Small intestine (tissue), 7 donors: ENCODE data around the gene RASAL2. TPM values are rescaled to one million over a fixed set of nuclear protein-coding genes. Genes with fewer than 3 reads are reported as not detected.
"Not testable (repeated sequence)": the region's sequence is repeated elsewhere in the genome, so short reads cannot be mapped to it uniquely, and the experiment has no call there.

Experiments
- DNase-seq, 2 donors: peaks; one replicate each; pipeline versions ENCODE4 v3.0.0 to v3.0.0-alpha.2; 2013
- FAIRE-seq: peaks from 2 replicates; lab custom pipeline; 2012; peaks lifted over from hg19 to GRCh38; lab: Jason Lieb, UNC
- H3K27ac ChIP-seq, 3 donors: one replicate each; pipeline ENCODE4 v1.5.1; 2013; ENCODE audit warnings: low read length in 2 of 3, mild to moderate bottlenecking in 2 of 3, control low read depth in 1 of 3, inconsistent platforms in 1 of 3, low read depth in 1 of 3, moderate library complexity in 1 of 3
- H3K27me3 ChIP-seq, 3 donors: one replicate each; pipeline ENCODE4 v1.6.1; 2013; ENCODE audit warnings: low read length in 3 of 3, inconsistent platforms in 1 of 3; ENCODE audit not compliant: control insufficient read depth in 3 of 3, insufficient read depth in 3 of 3
- H3K36me3 ChIP-seq, 3 donors: one replicate each; pipeline ENCODE4 v1.6.1; 2013; ENCODE audit warnings: low read length in 3 of 3, inconsistent platforms in 1 of 3, low read depth in 1 of 3, mild to moderate bottlenecking in 1 of 3, moderate library complexity in 1 of 3; ENCODE audit not compliant: control insufficient read depth in 3 of 3, insufficient read depth in 2 of 3
- H3K4me1 ChIP-seq, 3 donors: one replicate each; pipeline ENCODE4 v1.6.1; 2013; ENCODE audit warnings: low read length in 2 of 3, inconsistent platforms in 1 of 3, low read depth in 1 of 3, mild to moderate bottlenecking in 1 of 3, moderate library complexity in 1 of 3; ENCODE audit not compliant: control insufficient read depth in 3 of 3, insufficient read depth in 2 of 3
- H3K4me3 ChIP-seq, 3 donors: one replicate each; pipeline ENCODE4 v1.5.1; 2013; ENCODE audit warnings: low read length in 3 of 3, control low read depth in 1 of 3, inconsistent platforms in 1 of 3, low read depth in 1 of 3, mild to moderate bottlenecking in 1 of 3, moderate library complexity in 1 of 3
- H3K9me3 ChIP-seq, 2 donors: one replicate each; pipeline ENCODE4 v1.6.1; 2013; ENCODE audit warnings: low read depth in 1 of 2, low read length in 1 of 2; ENCODE audit not compliant: control insufficient read depth in 2 of 2, insufficient read depth in 1 of 2
- WGBS, 3 donors: extraction: QIAGEN DNeasy Blood & Tissue Kit; methylation state at CpG; one replicate each; pipeline ENCODE4 v1.1.7; 2013; 5-methylcytosine and 5-hydroxymethylcytosine counted together
- polyA plus RNA-seq, 4 donors: library from polyadenylated mRNA; stranded (reverse) in 3 of 4; unstranded in 1 of 4; fragments of 200-250 nt in 3 of 4; fragments of 120-200 nt in 1 of 4; gene quantifications; one replicate each; pipeline versions ENCODE4 v1.2.1 to v1.2.3, GENCODE V29; 2013
- donor health status: healthy with polysubstance abuse.
- donor health status: control.
- donor health status: control.
- donor health status: Bipolar disorder and iron deficiency.
- donor health status: healthy.

Gene RASAL2
- polyA plus RNA-seq, 4 donors = 1.8 to 23.5 (median 3.3) TPM

DNA sequence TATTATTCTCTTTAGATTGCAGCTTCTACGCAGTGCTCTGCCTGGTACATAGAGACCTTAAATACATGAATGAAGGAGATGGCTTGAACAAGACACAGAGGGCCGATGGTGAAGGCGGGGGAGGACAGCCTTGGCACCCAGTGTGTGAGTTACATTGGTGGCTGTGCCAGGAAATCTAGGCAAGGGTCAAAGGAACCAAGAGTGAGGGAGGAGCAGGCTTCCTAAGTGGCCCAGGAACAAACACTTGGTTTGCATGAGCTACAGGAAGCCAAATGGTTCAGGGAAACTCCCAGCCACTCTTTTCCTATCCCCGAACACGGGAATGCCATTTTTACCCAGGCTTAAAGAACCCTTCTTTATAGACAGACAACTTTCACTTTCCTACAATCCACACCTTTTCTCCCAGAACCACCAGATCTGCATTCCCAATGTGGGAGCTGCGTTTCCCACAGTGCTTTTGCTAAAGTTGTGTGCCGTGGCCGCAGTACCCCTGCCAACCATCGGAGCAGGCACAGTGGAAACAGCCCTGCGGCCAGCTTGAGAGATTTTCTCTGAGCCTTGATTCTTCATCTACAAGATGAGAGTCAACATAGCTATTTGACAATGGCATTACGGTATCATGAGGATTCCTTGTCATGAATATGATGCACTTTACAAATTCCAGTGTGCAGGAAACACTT is 406.3 kb downstream of the RASAL2 start:
- DNase-seq (peak in 1 of 2 donors; percentile 45), FAIRE-seq (no peak)
- WGBS, 3 donors = 71 to 81% (median 77%) methylated on average over 11 of the region's 11 CpGs
- Histone ChIP-seq H3K9me3 (no peaks in the 10 kb centered on the region), H3K27ac (no peak overlapping the region), H3K27me3 (peaks cover 0 to 3% (median 0%) of the 10 kb centered on the region in 3 donors), H3K4me3 (no peak overlapping the region), H3K4me1 (peaks cover 0 to 2% (median 0%) of the 10 kb centered on the region in 3 donors), H3K36me3 (no peaks in the 10 kb centered on the region)

GRCh38 chr1:178500936-178501554 is 407.1 kb downstream of the RASAL2 start:
- peaks cover 0 to 3% (median 2%) of the 10 kb centered on the region in 3 donors for H3K4me1 ChIP-seq
- DNase-seq (no peak), FAIRE-seq (no peak)
- no peak overlapping the region for H3K4me3 ChIP-seq
- H3K27me3 ChIP-seq = peaks cover 0 to 3% (median 0%) of the 10 kb centered on the region in 3 donors
- no peak overlapping the region for H3K27ac ChIP-seq
- H3K9me3 ChIP-seq = no peaks in the 10 kb centered on the region
- H3K36me3 ChIP-seq = no peaks in the 10 kb centered on the region
- 90 to 92% (median 91%) methylated on average over 10 of the region's 10 CpGs for WGBS, 3 donors

GRCh38 chr1:178501705-178502329 is 407.9 kb downstream of the RASAL2 start:
- H3K4me1 ChIP-seq = peaks cover 0 to 8% (median 2%) of the 10 kb centered on the region in 3 donors
- WGBS, 3 donors = 17 to 28% (median 26%) methylated on average over 5 of the region's 5 CpGs
- H3K4me3 ChIP-seq = no peak overlapping the region
- H3K27ac ChIP-seq = no peak overlapping the region
- FAIRE-seq (no peak), DNase-seq (peak; percentile 76 to 84)
- H3K9me3 ChIP-seq = no peaks in the 10 kb centered on the region
- H3K27me3 ChIP-seq = peaks cover 0 to 3% (median 0%) of the 10 kb centered on the region in 3 donors
- H3K36me3 ChIP-seq = no peaks in the 10 kb centered on the region

DNA sequence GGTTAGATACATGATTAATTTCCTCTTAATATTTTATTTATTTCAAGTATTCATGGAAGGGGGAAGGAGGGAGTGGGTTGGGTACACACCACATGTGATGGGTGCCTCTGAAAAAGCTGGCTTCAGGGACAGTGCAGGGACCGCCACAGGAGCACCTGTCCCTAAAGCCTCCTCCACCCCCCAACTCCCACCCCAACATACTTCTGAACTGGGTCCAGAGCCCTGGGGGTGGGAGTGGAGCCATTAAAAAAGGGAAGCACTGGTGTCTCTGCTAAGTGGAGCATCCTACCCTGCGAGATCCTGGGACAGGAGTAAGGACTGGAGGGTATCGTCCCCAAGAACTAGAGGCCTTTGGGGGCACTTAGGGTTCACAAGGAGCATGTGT is 408.4 kb downstream of the RASAL2 start:
- WGBS, 3 donors = 86 to 96% (median 93%) methylated on average over 3 of the region's 3 CpGs
- H3K27ac ChIP-seq = no peak overlapping the region
- peaks cover 0 to 3% (median 0%) of the 10 kb centered on the region in 3 donors for H3K27me3 ChIP-seq
- no peaks in the 10 kb centered on the region for H3K9me3 ChIP-seq
- peaks cover 0 to 13% (median 2%) of the 10 kb centered on the region in 3 donors for H3K4me1 ChIP-seq
- H3K4me3 ChIP-seq = no peak overlapping the region
- H3K36me3 ChIP-seq = no peaks in the 10 kb centered on the region
- FAIRE-seq (no peak), DNase-seq (no peak)

DNA sequence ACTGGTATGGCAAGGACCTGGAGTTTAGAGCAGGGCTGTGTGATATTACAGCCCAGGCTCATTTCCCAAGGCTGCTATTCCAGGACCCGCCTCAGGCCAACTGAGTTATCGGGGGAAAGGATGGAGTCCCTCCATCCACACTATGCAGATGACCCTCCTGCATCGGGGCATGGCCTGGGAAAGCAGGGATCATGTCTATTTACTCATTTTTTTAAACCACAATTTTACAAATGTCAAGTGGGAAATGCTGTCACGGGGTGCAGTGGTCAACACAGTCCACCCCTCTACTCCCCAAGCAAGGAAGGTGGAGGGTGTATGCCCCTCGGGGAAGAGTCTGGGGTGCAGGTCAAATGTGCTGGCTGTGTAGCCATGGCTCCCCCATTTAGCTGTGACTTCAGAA is 409.0 kb downstream of the RASAL2 start:
- Histone ChIP-seq H3K36me3 (no peaks in the 10 kb centered on the region), H3K4me1 (peaks cover 2 to 17% (median 3%) of the 10 kb centered on the region in 3 donors), H3K27me3 (peaks cover 0 to 3% (median 0%) of the 10 kb centered on the region in 3 donors), H3K4me3 (no peak overlapping the region), H3K9me3 (no peaks in the 10 kb centered on the region), H3K27ac (no peak overlapping the region)
- no peak for DNase-seq
- FAIRE-seq = no peak
- WGBS, 3 donors = 87 to 92% (median 92%) methylated on average over 5 of the region's 5 CpGs

- H3K27me3 ChIP-seq, H3K27ac ChIP-seq, H3K9me3 ChIP-seq, FAIRE-seq, H3K4me3 ChIP-seq, H3K36me3 ChIP-seq, DNase-seq: not testable (repeated sequence)
- peaks cover 2 to 17% (median 3%) of the 10 kb centered on the region in 3 donors for H3K4me1 ChIP-seq
- 92 to 94% (median 92%) methylated on average over 14 of the region's 14 CpGs for WGBS, 3 donors
Observed at GRCh38 chr1:178503316-178503715, 409.4 kb downstream of the RASAL2 start.

DNA sequence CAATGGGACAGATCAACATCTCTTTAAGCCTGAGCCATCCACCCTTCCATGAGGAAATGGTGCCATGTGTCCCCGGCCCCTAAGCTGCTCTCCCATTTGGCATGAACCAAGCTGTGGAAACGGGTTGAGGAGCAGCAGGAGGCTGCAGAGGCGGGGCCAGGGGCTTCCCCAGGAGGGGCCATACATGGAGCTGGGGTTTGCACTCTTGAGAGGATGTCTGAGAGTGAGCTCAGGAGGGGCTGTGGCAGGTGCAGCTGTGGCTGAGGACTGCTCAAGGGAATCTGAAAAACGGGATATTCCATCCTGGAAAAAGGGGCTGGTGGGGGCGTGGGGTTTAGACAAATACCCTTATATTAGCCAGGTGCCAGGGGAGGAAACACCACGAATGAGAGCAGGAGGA is 409.9 kb downstream of the RASAL2 start:
- H3K9me3 ChIP-seq = no peaks in the 10 kb centered on the region
- FAIRE-seq = no peak
- no peaks in the 10 kb centered on the region for H3K36me3 ChIP-seq
- no peak overlapping the region for H3K27ac ChIP-seq
- peaks cover 0 to 3% (median 0%) of the 10 kb centered on the region in 3 donors for H3K27me3 ChIP-seq
- 73 to 75% (median 73%) methylated on average over 6 of the region's 6 CpGs for WGBS, 3 donors
- no peak for DNase-seq
- H3K4me3 ChIP-seq = no peak overlapping the region
- peaks cover 2 to 17% (median 3%) of the 10 kb centered on the region in 3 donors for H3K4me1 ChIP-seq

- WGBS, 3 donors = 78 to 92% (median 78%) methylated on average over 3 to 4 of the region's 4 CpGs
- FAIRE-seq (no peak), DNase-seq (no peak)
- Histone ChIP-seq H3K9me3 (no peaks in the 10 kb centered on the region), H3K27me3 (peaks cover 0 to 3% (median 0%) of the 10 kb centered on the region in 3 donors), H3K27ac (no peak overlapping the region), H3K4me3 (no peak overlapping the region), H3K4me1 (peaks cover 2 to 17% (median 3%) of the 10 kb centered on the region in 3 donors), H3K36me3 (no peaks in the 10 kb centered on the region)
Observed at GRCh38 chr1:178504286-178504685, 410.4 kb downstream of the RASAL2 start.
